Astrocyte (in vitro differentiated cells and primary cell): ENCODE results near the gene STARD13. TPM values are rescaled to one million over a fixed set of nuclear protein-coding genes. Genes with fewer than 3 reads are reported as not detected.

Source experiments
- DNase-seq: peaks from one replicate; pipeline ENCODE4 v3.0.0-alpha.2; 2010; ENCODE audit warnings: low read depth
- FAIRE-seq: peaks from 2 replicates; lab custom pipeline; 2011; peaks lifted over from hg19 to GRCh38; lab: Jason Lieb, UNC
- H2AFZ ChIP-seq: 2 replicates; pipeline ENCODE4 v1.6.0; 2012; ENCODE audit warnings: low read depth, low read length, inconsistent platforms
- H3K27ac ChIP-seq: 2 replicates; pipeline ENCODE4 v1.5.1; 2011; ENCODE audit warnings: low read depth, low read length, inconsistent platforms
- H3K27me3 ChIP-seq: 2 replicates; pipeline ENCODE4 v1.6.0; 2011; ENCODE audit warnings: low read length, inconsistent platforms; ENCODE audit not compliant: insufficient read depth
- H3K36me3 ChIP-seq: 2 replicates; pipeline ENCODE4 v1.5.1; 2011; ENCODE audit warnings: low read length, inconsistent platforms; ENCODE audit not compliant: insufficient read depth
- H3K4me1 ChIP-seq: 2 replicates; pipeline ENCODE4 v1.5.1; 2011; ENCODE audit warnings: low read length, inconsistent platforms; ENCODE audit not compliant: insufficient read depth
- H3K4me2 ChIP-seq: 2 replicates; pipeline ENCODE4 v1.6.0; 2012; ENCODE audit warnings: low read length, inconsistent platforms
- H3K4me3 ChIP-seq: 2 replicates; pipeline ENCODE4 v1.5.1; 2011; ENCODE audit warnings: low read depth, mild to moderate bottlenecking, low read length, inconsistent platforms; ENCODE audit not compliant: insufficient read depth
- H3K79me2 ChIP-seq: 2 replicates; pipeline ENCODE4 v1.6.0; 2012; ENCODE audit warnings: mild to moderate bottlenecking, low read length, inconsistent platforms; ENCODE audit not compliant: insufficient read depth
- H3K9ac ChIP-seq: 2 replicates; pipeline ENCODE4 v1.6.0; 2012; ENCODE audit warnings: mild to moderate bottlenecking, low read length, inconsistent platforms
- H3K9me3 ChIP-seq: 2 replicates; pipeline ENCODE4 v1.5.1; 2012; ENCODE audit warnings: low read depth, mild to moderate bottlenecking, low read length, inconsistent platforms; ENCODE audit not compliant: insufficient read depth
- H4K20me1 ChIP-seq: 2 replicates; pipeline ENCODE4 v1.6.0; 2012; ENCODE audit warnings: low read length, inconsistent platforms; ENCODE audit not compliant: insufficient read depth
- H3K27ac Mint-ChIP-seq: one replicate; pipeline ENCODE4 v1.8.0; 2021; ENCODE audit warnings: mild to moderate bottlenecking, mixed read lengths; ENCODE audit not compliant: unreplicated experiment
- H3K27me3 Mint-ChIP-seq: one replicate; pipeline ENCODE4 v1.8.0; 2021; ENCODE audit warnings: low read depth, mixed read lengths; ENCODE audit not compliant: unreplicated experiment
- H3K36me3 Mint-ChIP-seq: one replicate; pipeline ENCODE4 v1.8.0; 2021; ENCODE audit warnings: low read depth, mixed read lengths; ENCODE audit not compliant: unreplicated experiment
- H3K4me1 Mint-ChIP-seq: one replicate; pipeline ENCODE4 v1.8.0; 2021; ENCODE audit warnings: low read depth, mixed read lengths; ENCODE audit not compliant: unreplicated experiment
- H3K4me3 Mint-ChIP-seq: one replicate; pipeline ENCODE4 v1.8.0; 2021; ENCODE audit warnings: mild to moderate bottlenecking, moderate library complexity, mixed read lengths; ENCODE audit not compliant: unreplicated experiment
- H3K9me3 Mint-ChIP-seq: one replicate; pipeline ENCODE4 v1.8.0; 2021; ENCODE audit warnings: mild to moderate bottlenecking, mixed read lengths; ENCODE audit not compliant: unreplicated experiment
- CTCF ChIP-seq: IDR thresholded peaks from 2 replicates; pipeline ENCODE4 v1.5.1; 2011; ENCODE audit warnings: low read depth, mild to moderate bottlenecking, inconsistent platforms, low read length, moderate library complexity; ENCODE audit not compliant: insufficient read depth
- EZH2 ChIP-seq: IDR thresholded peaks from 2 replicates; pipeline ENCODE4 v1.6.1; 2012; ENCODE audit warnings: mild to moderate bottlenecking, low read length, inconsistent platforms; ENCODE audit not compliant: insufficient read depth
- total RNA-seq: library from RNA; stranded (reverse); gene quantifications from 2 replicates; pipeline ENCODE4 v1.2.1, GENCODE V29; 2021

The STARD13 gene
- total RNA-seq, 1 donor from 2014 or later = 30.1 TPM

DNA sequence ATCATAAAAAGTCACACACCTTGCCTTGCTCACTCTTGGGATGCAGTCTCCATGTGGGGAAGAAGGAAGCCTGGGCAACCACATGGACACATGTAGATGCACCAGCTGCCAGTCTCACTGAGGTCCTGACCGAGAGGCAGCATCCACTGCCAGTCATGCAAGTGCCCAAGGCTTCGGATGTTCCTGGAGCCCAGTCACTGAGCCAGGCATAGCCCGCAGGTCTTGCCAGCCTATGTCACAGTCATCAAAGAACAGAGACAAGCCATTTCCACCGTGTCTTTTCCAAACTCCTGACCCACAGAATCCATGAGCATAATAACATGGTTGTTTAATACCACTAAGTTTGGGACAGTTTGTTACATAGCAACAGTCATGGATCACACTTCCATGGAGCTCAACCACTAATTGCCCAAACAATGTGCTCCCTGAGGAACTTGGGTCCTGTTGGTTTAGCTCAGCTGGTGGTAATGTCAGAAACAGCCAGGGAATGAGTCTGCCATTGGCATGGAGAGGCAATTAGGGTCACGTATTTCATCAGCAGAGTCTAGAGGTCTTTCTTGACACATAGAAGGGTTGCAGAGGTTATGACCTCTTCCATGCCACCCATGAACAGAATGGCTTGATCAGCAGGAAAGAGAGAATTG lies 21.5 kb downstream of the STARD13 start:
- H3K4me3 ChIP-seq = no peak overlapping the region
- H3K4me1 Mint-ChIP-seq = peaks cover 80% of the 10 kb centered on the region
- peak overlapping the region; percentile 80 for H3K27ac Mint-ChIP-seq
- H3K4me2 ChIP-seq = no peak overlapping the region
- H3K27me3 Mint-ChIP-seq = no peaks in the 10 kb centered on the region
- peaks cover 65% of the 10 kb centered on the region for H4K20me1 ChIP-seq
- no peak overlapping the region for H3K9ac ChIP-seq
- H3K27me3 ChIP-seq = no peaks in the 10 kb centered on the region
- H3K4me3 Mint-ChIP-seq = peak overlapping the region; percentile 43
- H3K36me3 Mint-ChIP-seq = peaks cover 8% of the 10 kb centered on the region
- TF ChIP-seq CTCF (no peak), EZH2 (no peak)
- peaks cover 100% of the 10 kb centered on the region for H3K79me2 ChIP-seq
- H2AFZ ChIP-seq = no peak overlapping the region
- peaks cover 9% of the 10 kb centered on the region for H3K36me3 ChIP-seq
- H3K9me3 ChIP-seq = no peaks in the 10 kb centered on the region
- no peaks in the 10 kb centered on the region for H3K9me3 Mint-ChIP-seq
- H3K27ac ChIP-seq = peak overlapping the region; percentile 15
- DNase-seq (no peak), FAIRE-seq (no peak)
- peaks cover 37% of the 10 kb centered on the region for H3K4me1 ChIP-seq

GRCh38 chr13:33263484-33263883 lies 22.1 kb downstream of the STARD13 start:
- Histone ChIP-seq H3K79me2 (peaks cover 100% of the 10 kb centered on the region), H3K27ac (peak overlapping the region; percentile 28)
- peaks cover 8% of the 10 kb centered on the region for H3K36me3 Mint-ChIP-seq

More at GRCh38 chr13:33263484-33263883, 22.1 kb downstream of the STARD13 start:
- Histone ChIP-seq H3K9ac (no peak overlapping the region), H2AFZ (no peak overlapping the region), H3K4me1 (peaks cover 40% of the 10 kb centered on the region), H3K9me3 (no peaks in the 10 kb centered on the region), H4K20me1 (peaks cover 59% of the 10 kb centered on the region), H3K36me3 (peaks cover 4% of the 10 kb centered on the region), H3K27me3 (no peaks in the 10 kb centered on the region), H3K4me3 (no peak overlapping the region), H3K4me2 (no peak overlapping the region)
- Mint-ChIP-seq H3K9me3 (no peaks in the 10 kb centered on the region), H3K4me1 (peaks cover 86% of the 10 kb centered on the region), H3K4me3 (peak overlapping the region; percentile 43), H3K27ac (no peak overlapping the region), H3K27me3 (no peaks in the 10 kb centered on the region)
- DNase-seq (no peak), FAIRE-seq (no peak)
- no peak for TF ChIP-seq EZH2
- no peak for TF ChIP-seq CTCF
